ENCODE measurements around the gene LRRN1. TPM values are rescaled to one million over a fixed set of nuclear protein-coding genes. Genes with fewer than 3 reads are reported as not detected.

The LRRN1 gene
- total RNA-seq, 1 donor: not detected

DNA sequence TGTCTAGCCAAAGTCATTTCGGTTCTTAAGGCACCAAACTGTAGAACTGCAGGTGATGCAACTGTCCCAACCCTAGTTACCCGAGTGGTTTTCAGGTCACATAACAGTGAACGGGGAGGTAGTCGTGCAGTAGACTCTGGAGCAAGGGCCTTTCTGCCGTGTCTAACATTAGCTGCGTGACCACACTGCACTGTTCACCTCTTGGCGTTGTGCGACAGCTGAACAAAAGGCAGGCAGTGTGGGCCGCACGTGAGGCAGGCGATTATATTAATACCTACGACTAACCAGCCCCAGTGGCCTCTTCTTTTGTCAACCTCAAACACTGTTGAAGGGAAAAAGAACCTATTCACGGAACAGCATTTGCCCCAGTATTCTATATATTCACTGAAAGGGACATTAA lies 2.8 kb downstream of the LRRN1 start:
- TF ChIP-seq, protein P1, sequence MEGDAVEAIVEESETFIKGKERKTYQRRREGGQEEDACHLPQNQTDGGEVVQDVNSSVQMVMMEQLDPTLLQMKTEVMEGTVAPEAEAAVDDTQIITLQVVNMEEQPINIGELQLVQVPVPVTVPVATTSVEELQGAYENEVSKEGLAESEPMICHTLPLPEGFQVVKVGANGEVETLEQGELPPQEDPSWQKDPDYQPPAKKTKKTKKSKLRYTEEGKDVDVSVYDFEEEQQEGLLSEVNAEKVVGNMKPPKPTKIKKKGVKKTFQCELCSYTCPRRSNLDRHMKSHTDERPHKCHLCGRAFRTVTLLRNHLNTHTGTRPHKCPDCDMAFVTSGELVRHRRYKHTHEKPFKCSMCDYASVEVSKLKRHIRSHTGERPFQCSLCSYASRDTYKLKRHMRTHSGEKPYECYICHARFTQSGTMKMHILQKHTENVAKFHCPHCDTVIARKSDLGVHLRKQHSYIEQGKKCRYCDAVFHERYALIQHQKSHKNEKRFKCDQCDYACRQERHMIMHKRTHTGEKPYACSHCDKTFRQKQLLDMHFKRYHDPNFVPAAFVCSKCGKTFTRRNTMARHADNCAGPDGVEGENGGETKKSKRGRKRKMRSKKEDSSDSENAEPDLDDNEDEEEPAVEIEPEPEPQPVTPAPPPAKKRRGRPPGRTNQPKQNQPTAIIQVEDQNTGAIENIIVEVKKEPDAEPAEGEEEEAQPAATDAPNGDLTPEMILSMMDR (IDR thresholded peaks at IDR 0.05; ENCODE audit: insufficient read depth, low read length): no peak
- no peak overlapping the region for H3K4me3 ChIP-seq (ENCODE audit: low read depth, low read length)
- DNase-seq (ENCODE audit: low read depth): no peak

DNA sequence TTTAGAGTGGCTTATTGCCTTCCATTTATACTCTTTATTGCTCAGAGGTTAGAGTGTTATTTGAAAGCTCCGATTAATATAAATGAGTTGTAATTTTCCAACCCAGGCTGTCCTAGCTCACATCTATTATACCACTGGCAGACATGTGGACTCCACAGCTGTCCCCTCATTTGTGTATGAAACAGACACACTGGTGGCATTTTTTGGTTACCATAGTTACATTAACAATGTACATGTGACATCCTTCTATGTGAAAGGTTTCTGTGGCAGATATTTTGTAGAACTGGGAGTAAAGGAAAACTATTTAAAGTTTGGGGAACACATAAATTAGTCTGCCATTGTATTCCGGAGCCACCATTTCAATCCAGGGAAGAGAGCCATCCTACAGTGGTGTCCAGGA lies 5.3 kb downstream of the LRRN1 start:
- no peak overlapping the region for H3K4me3 ChIP-seq (ENCODE audit: low read depth, low read length)
- TF ChIP-seq, protein P1 (IDR thresholded peaks at IDR 0.05; ENCODE audit: insufficient read depth, low read length): no peak
- no peak for DNase-seq (ENCODE audit: low read depth)

DNA sequence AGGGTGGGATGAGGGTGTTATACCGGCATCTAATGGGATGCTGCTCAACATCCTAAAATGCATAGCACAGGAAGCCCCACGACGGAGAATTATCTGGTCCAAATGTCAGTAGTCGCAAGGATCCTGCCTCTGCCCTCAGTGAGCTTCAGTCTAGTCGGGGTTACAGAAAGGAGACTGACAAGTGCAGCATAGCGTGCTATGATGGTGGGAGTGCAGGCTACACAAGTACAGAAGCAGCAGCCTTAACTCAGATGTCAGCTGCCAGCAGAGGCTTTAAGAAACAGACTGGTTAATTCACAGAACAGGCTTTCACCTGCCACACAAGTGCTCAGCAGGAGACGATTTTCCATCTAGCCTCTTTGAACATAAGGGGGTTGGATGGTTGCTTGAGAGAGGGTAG lies 6.9 kb downstream of the LRRN1 start:
- TF ChIP-seq, protein P1 (IDR thresholded peaks at IDR 0.05; ENCODE audit: insufficient read depth, low read length): no peak
- no peak for DNase-seq (ENCODE audit: low read depth)
- H3K4me3 ChIP-seq (ENCODE audit: low read depth, low read length): no peak overlapping the region

DNA sequence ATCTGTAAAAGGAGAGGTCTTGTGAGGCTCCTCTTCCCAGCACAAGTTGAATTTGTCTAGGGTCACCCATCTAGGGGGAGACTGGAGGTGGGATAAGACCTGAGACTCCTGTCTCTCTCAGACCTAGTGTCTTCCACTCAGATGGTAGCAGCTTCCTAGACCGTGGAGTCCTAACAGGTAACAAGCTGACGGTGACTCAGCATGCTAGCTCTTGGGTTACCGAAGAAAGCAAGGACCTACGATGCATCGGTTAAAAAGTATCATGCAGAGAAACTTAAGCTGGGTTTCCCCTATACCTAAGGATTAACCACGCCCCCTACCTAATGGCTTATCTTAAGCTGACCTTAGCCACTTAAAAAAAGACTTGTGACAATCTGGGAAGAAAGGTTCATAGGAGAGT lies 7.6 kb downstream of the LRRN1 start:
- no peak overlapping the region for H3K4me3 ChIP-seq (ENCODE audit: low read depth, low read length)
- TF ChIP-seq, protein P1 (IDR thresholded peaks at IDR 0.05; ENCODE audit: insufficient read depth, low read length): no peak
- DNase-seq (ENCODE audit: low read depth): no peak

DNA sequence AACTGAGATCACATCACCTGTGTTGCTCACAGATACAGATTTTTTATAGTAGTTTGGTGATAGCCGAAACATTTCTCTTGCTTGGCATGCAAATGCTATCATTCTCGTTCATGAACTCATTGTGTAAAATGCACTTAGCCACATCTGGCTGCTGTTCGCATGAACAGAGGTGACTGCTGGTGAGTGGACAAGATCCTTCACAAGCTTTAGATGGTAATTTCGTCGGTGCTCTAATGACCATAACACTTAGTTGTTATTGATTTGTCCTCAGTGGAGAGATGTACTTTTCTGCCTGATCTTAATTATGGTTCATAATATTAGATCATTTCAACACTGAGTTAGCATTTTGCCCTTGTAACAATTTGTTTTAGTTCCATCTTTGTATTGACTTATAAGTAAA lies 13.8 kb downstream of the LRRN1 start:
- H3K4me3 ChIP-seq (ENCODE audit: low read depth, low read length): no peak overlapping the region
- no peak for DNase-seq (ENCODE audit: low read depth)
- TF ChIP-seq, protein P1 (IDR thresholded peaks at IDR 0.05; ENCODE audit: insufficient read depth, low read length): no peak

DNA sequence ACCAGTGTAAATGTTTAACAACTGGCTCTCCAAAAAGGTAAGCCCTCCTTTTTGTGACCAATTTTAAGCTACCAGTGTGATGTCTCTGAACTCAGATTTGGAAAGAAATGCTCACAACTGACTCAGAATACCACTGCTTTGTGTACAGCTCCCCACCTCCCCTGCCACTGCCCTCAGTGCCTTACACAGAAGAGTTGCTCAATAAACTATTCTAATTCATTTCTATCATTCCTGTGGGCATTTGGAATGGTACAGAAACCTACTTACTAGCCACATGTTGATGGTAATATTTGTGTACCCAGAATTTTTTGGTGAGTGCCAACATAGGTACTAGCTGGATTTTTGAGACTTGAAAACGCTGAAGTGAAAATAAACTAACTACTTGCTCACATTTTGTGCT lies 16.0 kb downstream of the LRRN1 start:
- no peak overlapping the region for H3K4me3 ChIP-seq (ENCODE audit: low read depth, low read length)
- no peak for DNase-seq (ENCODE audit: low read depth)
- TF ChIP-seq, protein P1 (IDR thresholded peaks at IDR 0.05; ENCODE audit: insufficient read depth, low read length): no peak

DNA sequence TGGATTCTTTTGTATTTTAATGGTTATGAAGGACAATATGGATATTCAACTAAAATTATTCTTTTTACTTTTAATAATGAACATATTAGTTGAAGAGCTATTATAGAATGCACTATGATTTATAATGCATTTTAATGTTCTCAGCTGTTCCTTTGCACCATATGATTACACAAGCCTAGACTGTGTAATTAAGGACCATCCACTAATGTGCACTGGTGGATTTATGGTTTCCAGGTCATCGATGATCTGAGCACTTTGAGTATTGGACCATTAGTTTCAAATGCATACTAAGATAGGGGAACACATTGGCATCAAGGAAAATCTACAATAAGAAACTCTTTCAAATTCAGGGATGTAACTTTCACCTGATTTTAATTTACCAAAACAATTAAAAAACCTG lies 16.8 kb downstream of the LRRN1 start:
- no peak overlapping the region for H3K4me3 ChIP-seq (ENCODE audit: low read depth, low read length)
- TF ChIP-seq, protein P1 (IDR thresholded peaks at IDR 0.05; ENCODE audit: insufficient read depth, low read length): no peak
- DNase-seq (ENCODE audit: low read depth): no peak
